SK-N-SH treated with all-trans-retinoic acid at 6 μM for 48 hours (cell line): Measurements from ENCODE around the gene HIVEP3.

Experiments
- ARNTL ChIP-seq: fragments of 450-650 bp; formaldehyde crosslinking; IDR thresholded peaks from 2 replicates; pipeline ENCODE4 v1.5.0; 2020; ENCODE audit warnings: low read depth, mild to moderate bottlenecking, moderate library complexity, borderline replicate concordance
- ESRRG ChIP-seq: fragments of 250-450 bp; sonication (Bioruptor Pico); IDR thresholded peaks from 2 replicates; pipeline ENCODE4 v1.6.1; 2021; ENCODE audit warnings: mild to moderate bottlenecking
- PPARA ChIP-seq: fragments of 250-450 bp; sonication (Bioruptor Pico); IDR thresholded peaks from 2 replicates; pipeline ENCODE4 v1.5.0; 2020; ENCODE audit warnings: mild to moderate bottlenecking, borderline replicate concordance

DNA sequence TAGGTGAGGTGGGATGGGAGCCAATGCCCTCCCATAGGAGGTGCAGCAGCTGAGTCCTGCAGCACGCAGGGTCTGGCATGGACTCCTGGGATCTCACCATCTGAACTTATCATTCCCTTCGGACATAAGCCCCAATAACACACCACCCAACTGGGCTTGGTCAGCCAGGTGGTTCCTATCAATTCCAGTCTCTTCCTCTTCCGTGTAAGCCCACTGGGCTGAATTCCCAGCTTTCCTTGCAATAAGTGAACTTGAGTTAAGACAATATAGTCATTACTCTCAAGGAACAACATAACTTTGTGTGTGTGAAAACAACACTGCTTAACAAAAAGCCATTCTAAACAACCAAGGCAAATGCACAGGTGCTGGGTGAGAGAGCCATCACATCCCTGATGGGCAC lies 347.7 kb downstream of the HIVEP3 start:
- TF ChIP-seq PPARA (CRISPR knock-in tag), result no peak
- TF ChIP-seq ARNTL (CRISPR knock-in tag), result no peak
- TF ChIP-seq ESRRG (CRISPR knock-in tag), result no peak
